Measurements from ENCODE around the gene ANKLE2.

ANKLE2 gene

DNA sequence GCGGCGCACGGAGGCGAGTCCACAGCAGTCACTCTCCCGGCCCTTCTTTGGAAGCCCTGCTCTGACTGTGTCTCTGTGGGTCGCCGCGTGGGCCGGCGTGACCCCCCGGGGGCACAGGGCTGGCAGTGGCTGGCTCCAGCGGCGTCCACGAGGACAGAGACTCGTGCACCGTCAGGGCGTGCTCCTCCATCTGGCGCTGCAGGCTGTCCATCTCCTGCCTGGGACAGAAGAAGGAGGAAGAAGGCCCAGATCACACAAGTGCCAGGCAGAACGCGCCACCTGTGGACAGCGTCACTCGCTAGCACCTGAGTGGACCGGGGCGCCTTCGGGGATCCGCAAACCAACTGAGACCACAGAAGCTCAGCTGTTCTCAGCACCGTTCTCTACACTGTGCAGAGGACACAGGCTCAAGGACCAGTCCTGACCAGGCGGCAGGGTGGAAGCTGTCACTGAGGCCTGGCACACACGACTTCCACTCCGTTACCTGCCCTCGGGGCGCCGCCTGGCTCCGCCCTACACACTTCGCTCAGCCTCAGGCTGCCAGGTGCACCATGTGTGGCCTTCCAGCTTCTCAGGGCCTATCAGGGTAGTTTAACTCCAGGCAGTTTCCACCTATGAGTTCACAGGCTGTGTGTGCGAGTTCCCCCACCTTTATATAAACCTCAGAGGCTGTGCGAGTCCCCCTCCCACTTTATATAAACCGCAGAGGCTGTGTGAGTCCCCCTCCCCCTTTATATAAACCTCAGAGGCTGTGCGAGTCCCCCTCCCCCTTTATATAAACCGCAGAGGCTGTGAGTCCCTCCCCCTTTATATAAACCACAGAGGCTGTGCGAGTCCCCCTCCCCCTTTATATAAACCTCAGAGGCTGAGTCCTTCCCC lies 11.7 kb upstream of the ANKLE2 start:
- H3K4me3 ChIP-seq (ENCODE audit: control insufficient read depth, low read depth, low read length) = no peak overlapping the region
- no peak for DNase-seq (ENCODE audit: low read depth)
- TF ChIP-seq, protein P1, sequence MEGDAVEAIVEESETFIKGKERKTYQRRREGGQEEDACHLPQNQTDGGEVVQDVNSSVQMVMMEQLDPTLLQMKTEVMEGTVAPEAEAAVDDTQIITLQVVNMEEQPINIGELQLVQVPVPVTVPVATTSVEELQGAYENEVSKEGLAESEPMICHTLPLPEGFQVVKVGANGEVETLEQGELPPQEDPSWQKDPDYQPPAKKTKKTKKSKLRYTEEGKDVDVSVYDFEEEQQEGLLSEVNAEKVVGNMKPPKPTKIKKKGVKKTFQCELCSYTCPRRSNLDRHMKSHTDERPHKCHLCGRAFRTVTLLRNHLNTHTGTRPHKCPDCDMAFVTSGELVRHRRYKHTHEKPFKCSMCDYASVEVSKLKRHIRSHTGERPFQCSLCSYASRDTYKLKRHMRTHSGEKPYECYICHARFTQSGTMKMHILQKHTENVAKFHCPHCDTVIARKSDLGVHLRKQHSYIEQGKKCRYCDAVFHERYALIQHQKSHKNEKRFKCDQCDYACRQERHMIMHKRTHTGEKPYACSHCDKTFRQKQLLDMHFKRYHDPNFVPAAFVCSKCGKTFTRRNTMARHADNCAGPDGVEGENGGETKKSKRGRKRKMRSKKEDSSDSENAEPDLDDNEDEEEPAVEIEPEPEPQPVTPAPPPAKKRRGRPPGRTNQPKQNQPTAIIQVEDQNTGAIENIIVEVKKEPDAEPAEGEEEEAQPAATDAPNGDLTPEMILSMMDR (conservative IDR thresholded peaks at IDR 0.05; ENCODE audit: control insufficient read depth, insufficient read depth, low read depth, low read length) = no peak

DNA sequence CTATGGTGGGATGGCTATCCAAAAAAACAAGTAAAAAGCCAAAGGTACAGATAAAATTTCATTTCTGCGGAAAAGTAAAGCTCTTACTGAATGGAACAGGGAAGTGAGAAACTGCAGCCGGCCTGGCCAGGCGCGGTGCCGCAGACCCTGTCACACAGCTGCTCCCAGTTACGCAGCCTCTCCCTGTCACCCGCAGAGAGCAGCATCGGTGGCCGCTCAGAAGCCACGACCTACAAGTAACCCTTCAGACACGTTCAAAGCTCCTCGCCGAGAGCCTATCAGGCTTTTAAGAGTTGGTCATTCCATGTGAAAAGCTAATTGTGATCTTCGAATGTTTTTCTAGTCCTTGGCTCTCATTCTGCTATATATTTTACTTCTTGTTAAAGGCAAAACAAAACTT lies 11.0 kb upstream of the ANKLE2 start:
- no peak overlapping the region for H3K4me3 ChIP-seq (ENCODE audit: control insufficient read depth, low read depth, low read length)
- TF ChIP-seq, protein P1 (conservative IDR thresholded peaks at IDR 0.05; ENCODE audit: control insufficient read depth, insufficient read depth, low read depth, low read length) = no peak
- no peak for DNase-seq (ENCODE audit: low read depth)

DNA sequence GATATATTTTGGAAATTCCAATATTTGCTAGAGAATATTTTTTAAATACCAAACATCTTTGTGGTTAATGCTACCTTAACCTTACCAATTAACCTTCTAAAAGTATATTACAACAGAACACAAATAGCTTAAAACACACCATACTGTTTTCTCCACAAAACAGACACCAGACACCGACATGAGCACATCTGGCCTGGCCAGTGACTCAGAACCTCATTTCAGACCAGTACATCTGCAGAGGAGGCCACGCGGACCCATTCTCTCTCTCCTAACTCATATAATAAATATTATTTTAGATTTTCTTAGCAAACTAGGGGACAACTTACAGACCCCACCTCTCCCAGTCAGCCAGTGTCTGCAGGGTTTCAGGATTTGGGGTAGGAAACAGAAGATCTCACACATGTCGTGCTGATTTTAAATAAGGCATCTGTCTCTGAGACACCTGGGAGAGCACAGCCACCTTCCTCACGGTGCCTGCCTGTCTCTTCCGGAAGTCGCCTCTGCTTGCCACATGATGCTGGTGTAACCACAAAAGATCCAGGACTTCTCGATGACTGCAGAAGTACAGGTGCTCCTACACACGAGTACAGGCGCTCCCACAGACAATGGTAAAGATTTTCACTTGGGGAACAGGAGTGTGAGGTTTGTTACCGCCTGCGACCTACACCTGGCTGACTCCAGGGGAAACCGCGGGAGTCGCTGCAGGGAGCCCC lies 9.7 kb upstream of the ANKLE2 start:
- TF ChIP-seq, protein P1 (conservative IDR thresholded peaks at IDR 0.05; ENCODE audit: control insufficient read depth, insufficient read depth, low read depth, low read length) = no peak
- no peak overlapping the region for H3K4me3 ChIP-seq (ENCODE audit: control insufficient read depth, low read depth, low read length)
- peak; percentile 72 for DNase-seq (ENCODE audit: low read depth)

DNA sequence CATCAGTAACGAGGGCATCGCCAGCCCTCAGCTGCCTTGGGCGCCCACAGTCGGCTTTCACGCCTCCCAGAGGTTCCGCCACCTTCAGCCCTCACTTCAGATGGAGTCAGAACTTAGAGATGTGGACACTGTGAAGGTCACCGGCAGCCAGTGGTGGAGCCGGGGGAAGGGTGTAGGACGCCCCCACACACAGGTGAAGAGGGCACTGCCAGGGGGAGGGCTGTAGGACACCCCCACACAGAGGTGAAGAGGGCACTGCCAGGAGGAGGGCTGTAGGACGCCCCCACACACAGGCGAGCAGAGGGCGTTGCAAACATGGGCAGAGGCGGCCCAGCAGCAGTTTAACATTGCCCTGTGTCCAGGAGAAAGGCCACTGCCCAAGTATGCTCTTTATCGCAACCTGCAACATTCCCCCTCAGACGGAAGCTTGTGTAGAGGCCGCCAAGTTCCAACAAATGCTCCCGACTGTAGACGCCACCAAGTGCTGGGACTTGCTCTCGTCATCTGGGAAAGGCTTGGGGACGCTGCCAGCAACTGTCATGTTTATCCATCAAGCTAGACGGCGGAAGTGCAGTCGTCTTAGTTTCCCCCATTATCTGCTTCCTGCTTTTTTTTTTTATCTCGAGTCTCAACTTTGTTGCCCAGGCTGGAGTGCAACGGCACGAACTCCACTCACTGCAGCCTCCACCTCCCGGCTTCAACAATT lies 4.9 kb upstream of the ANKLE2 start:
- H3K4me3 ChIP-seq (ENCODE audit: control insufficient read depth, low read depth, low read length) = no peak overlapping the region
- TF ChIP-seq, protein P1 (conservative IDR thresholded peaks at IDR 0.05; ENCODE audit: control insufficient read depth, insufficient read depth, low read depth, low read length) = no peak
- DNase-seq (ENCODE audit: low read depth) = no peak

DNA sequence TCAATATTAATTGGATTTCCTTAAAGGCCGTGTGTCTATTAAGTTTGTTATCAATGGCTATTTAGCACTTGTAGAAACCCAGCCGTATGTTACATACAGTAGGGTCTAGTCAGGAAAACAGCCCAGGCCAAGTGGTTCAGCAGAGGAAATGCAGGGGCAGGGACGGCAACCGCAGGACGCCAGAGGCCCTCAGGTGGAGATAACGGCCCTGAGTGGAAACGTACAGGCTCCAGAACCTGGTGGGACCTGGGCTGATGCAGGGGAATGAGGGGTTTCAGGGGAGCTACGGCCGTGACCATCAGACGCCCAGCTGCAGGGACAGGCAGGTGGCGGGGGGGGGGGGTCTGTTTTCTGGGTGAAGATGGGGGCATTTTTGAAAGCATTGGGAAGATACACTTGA lies 3.7 kb upstream of the ANKLE2 start:
- TF ChIP-seq, protein P1 (conservative IDR thresholded peaks at IDR 0.05; ENCODE audit: control insufficient read depth, insufficient read depth, low read depth, low read length) = no peak
- no peak for DNase-seq (ENCODE audit: low read depth)
- H3K4me3 ChIP-seq (ENCODE audit: control insufficient read depth, low read depth, low read length) = no peak overlapping the region

DNA sequence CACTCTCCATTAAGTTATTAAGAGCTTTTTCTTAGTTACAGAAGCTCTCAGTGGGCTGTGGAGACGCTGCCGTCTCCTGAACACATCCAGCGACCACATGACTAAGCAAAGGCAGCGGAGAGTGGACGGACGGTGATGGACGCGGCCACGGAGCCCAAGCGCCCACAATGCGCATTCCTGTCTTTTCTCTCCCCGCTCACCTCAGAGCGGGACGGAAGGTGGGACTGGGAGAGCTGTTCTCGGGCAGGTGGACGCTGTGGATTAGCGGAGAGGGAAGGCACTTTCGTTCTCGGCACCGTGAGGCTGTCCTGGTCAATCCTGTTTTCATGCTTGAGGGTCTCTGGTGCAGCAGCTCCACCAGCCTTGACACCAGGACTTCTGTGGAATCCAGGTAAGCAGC lies 2.6 kb upstream of the ANKLE2 start:
- H3K4me3 ChIP-seq (ENCODE audit: control insufficient read depth, low read depth, low read length) = no peak overlapping the region
- no peak for DNase-seq (ENCODE audit: low read depth)
- TF ChIP-seq, protein P1 (conservative IDR thresholded peaks at IDR 0.05; ENCODE audit: control insufficient read depth, insufficient read depth, low read depth, low read length) = no peak
